GM18951 (cell line): ENCODE measurements around the gene RNF151.
"Not testable (repeated sequence)": the region's sequence is repeated elsewhere in the genome, so short reads cannot be mapped to it uniquely, and the experiment has no call there.

ENCODE experiments used
- POLR2A ChIP-seq: IDR thresholded peaks from 4 replicates; pipeline ENCODE4 v1.6.1; 2011; ENCODE audit warnings: mild to moderate bottlenecking; ENCODE audit not compliant: insufficient read length, insufficient read depth; ENCODE audit errors: extremely low read depth
- in situ Hi-C: fragments of 300-500 bp; cut with MboI; formaldehyde crosslinking; loops from one replicate; pipeline ENCODE4 v1.12.0; 2022; ENCODE audit warnings: low sequenced_read_pairs, mixed read lengths, inconsistent platforms; ENCODE audit not compliant: unreplicated experiment

Gene RNF151

DNA sequence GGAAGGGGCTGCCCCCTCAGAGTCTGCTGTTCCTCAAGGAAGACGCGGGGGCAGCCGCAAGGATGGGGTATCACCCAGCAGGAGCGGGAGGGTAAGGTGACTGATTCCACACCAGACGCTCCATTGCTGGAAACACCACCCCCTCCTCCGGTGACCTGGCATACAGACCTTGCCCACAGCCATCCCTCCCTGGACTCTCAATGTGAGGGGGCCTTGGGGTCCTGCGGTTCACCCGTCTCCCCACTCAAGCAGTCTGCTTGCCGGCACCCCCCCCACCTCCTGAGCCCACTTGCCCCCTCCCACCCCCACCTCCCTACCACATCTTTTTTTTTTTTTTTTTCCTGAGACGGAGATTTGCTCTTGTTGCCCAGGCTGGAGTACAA lies 36.3 kb upstream of the RNF151 start:
- in situ Hi-C loops = no loop called here
- TF ChIP-seq POLR2A = no peak

GRCh38 chr16:1932050-1933028 lies 34.3 kb upstream of the RNF151 start:
- in situ Hi-C loops = no loop called here
- TF ChIP-seq POLR2A = no peak

- in situ Hi-C loops = no loop called here
- TF ChIP-seq POLR2A = no peak
These were observed 33.5 kb upstream of the RNF151 start for GRCh38 chr16:1933097-1933661.

DNA sequence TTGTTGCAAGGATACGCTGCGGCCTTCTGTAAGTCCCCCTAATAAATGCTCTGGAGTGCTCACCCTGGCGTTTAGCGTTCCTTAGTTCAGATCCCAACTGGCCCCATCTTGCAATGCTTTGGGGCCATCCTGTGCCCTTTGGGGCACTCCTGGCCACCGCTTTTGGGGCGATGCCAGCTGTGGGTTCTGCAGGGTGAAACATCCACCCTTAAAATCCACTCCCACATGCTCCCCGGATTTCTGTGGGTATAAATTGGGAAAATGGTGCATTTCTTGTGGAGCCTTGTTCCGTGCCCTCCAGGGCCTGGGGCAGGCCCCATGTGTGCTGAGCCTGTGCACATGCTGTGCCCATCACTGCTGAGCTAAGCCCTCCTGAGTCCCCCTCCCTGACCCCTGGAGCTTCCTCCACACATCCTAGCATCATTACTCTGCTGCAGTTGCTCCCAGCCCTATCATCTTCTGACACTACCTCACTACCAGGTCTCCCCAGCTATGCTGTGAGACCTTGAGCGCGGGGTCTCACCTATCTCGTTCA lies 29.6 kb upstream of the RNF151 start:
- TF ChIP-seq POLR2A = no peak
- in situ Hi-C loops = no loop called here

DNA sequence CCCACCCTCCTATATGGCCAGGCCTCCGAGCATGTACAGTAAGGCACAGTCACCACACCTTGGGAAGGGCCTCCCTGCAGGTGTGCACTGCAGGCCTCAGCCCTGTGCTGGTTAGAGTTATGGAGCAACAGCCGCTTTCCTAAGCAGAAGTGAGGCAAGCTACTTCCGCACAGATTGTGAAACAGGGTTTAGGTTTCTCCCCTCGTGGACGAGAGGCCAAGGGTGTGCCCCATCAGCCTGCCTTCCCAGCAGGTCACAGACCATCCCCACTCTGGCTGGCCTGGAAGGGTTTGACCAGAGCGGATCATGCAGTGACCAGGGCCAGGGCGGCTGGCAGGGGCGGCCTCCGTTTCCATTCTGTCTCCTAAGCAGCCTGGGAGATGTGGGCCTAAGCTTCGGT lies 28.3 kb upstream of the RNF151 start:
- no peak for TF ChIP-seq POLR2A
- in situ Hi-C loops = no loop called here

DNA sequence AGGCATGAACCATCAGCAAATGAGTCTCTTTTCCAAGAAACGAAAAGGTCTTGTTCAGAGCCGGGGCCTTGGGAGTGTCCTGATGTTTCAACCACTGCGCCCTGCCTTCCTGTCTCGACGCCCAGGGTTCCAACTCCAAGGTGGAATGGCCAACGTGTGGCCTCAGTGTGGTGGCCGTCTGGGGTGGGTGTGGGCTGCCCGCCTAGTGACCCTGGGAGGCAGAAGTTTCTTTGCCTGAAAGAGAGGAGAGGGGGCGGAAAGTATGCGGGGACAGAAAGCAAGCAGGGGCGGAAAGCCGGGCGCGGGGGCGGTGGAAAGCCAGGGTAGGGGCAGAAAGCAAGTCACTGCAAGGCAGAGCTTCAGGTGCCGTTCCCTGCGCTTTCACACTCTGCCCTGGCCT lies 27.7 kb upstream of the RNF151 start:
- no peak for TF ChIP-seq POLR2A

DNA sequence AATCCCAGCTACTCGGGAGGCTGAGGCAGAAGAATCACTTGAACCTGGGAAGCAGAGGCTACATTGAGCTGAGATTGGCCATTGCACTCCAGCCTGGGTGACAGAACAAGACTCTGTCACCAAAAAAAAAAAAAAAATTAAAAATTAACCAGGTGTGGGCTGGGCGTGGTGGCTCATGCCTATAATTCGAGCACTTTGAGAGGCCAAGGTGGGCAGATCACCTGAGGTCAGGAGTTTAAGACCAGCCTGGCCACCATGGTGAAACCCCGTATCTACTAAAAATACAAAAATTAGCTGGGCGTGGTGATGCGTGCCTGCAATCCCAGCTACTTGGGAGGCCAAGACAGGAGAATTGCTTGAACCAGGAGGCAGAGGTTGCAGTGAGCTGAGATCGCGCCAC lies 26.8 kb upstream of the RNF151 start:
- in situ Hi-C loops = not testable (repeated sequence)

More for the DNA sequence above, 27.7 kb upstream of the RNF151 start:
- in situ Hi-C loops = no loop called here

DNA sequence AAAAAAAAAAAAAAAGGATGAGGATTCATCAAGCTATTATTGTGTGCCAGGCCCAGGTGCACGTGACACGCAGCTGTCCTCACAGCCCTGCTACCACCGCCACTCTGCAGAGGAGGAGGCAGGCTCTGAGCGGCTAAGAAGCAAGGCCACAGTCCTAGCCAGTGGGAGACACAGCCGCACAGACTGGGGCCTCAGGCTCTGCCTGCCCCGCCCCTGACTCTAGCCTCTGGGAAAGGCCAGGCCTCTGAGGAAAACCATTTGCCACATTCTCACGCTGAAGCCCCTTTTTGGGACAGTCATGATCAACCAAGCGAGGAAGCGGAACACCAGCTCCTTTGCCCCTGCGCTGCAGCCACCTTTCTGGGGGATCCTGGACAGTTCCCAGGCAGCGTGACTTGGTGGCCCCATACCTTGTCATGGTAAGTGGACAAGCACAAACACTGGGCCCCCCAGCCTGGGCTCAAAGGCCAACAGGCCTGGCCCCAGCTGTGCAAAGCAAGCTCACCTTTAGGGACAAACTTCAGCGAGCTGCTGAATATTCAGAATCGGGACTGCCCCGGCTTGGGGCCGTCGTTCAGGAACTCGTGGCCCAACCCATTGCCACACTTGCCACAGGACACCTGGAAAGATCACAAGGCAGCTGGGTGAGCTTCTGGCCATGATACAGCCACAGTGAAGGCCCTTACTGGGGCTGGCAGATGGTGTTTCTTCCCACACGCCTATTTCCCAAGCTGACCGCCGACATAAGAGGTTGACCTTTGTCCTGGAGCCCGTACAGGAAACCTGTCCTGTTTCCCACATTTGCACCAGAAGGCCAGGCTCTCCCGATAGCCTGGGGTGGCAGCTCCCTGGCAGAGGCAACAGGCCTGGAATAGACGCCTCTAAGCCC lies 26.1 kb upstream of the RNF151 start:
- in situ Hi-C loops = no loop called here
- no peak for TF ChIP-seq POLR2A

- in situ Hi-C loops = no loop called here
- no peak for TF ChIP-seq POLR2A
These were observed 25.3 kb upstream of the RNF151 start for GRCh38 chr16:1941162-1942046.

DNA sequence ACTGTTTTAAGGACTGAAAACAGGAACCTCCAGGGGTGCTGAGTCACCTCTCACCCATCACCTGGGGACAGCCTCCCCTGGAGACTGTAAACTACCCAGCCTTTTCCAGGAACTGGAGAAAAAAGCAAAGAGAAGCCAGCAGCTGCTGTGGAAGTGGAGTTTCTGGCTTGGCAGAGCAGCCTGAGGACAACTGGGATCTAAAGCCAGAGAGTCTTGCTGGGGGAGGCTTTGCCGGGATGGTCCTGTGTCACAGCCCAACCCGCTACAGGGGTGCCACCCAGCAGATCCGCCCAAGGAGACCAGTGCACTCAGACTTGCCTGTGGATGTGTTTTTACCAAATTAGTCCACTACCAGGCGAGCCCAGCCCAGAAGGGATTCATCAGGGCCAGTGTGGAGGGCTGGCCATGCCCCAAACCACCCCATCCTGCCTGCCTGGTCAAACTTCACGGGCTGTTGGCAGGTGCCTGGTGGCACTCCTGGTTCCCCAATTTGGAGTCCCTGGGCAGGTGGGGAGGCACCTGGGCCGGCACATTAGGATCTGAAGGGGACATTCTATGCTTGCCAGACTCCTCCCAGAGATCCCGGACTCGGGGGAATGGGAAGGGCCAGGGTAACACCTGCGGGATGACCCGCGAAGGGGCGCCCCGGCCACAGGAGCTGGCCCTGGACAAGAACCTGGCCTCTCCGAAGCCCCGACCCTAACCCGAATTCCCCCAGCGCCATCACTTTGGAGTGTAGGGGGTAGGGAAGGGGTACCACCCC lies 24.4 kb upstream of the RNF151 start:
- TF ChIP-seq POLR2A = no peak
- in situ Hi-C loops = no loop called here

- peak; percentile 85 for TF ChIP-seq POLR2A
- in situ Hi-C loops = no loop called here
These were observed 23.6 kb upstream of the RNF151 start, which contains the start of gene MSRB1 for GRCh38 chr16:1942810-1943726. Gene MSRB1 (minus strand): TSS chr16:1943199. CDS start chr16:1943156, 43 bp downstream.
